Neural cell (in vitro differentiated cells): ENCODE measurements around the gene RBM39. TPM values are rescaled to one million over a fixed set of nuclear protein-coding genes. Genes with fewer than 3 reads are reported as not detected.
"Not testable (repeated sequence)": the region's sequence is repeated elsewhere in the genome, so short reads cannot be mapped to it uniquely, and the experiment has no call there.

Experiments
- H2AFZ ChIP-seq: fragments of 200-600, 300-800 bp; sonication (generic), shearing (Covaris generic); 2 replicates; pipeline ENCODE4 v1.6.0; 2014; ENCODE audit warnings: low read depth, mild to moderate bottlenecking, antibody characterized with exemption, low read length, moderate library complexity
- H3F3A ChIP-seq: fragments of 200-600 bp; shearing (Covaris generic); 2 replicates; pipeline ENCODE4 v1.6.1; 2016; ENCODE audit warnings: mild to moderate bottlenecking, moderate library complexity, mixed read lengths, antibody characterized with exemption, low read length; ENCODE audit not compliant: insufficient read depth, poor library complexity, severe bottlenecking
- H3K27ac ChIP-seq: fragments of 200-600, 300-800 bp; sonication (generic), shearing (Covaris generic); 2 replicates; pipeline ENCODE4 v1.5.1; 2014; ENCODE audit warnings: mild to moderate bottlenecking, low read length, moderate library complexity
- H3K27me3 ChIP-seq: fragments of 300-800, 200-600 bp; sonication (generic), shearing (Covaris generic); 2 replicates; pipeline ENCODE4 v1.6.0; 2014; ENCODE audit warnings: mild to moderate bottlenecking, low read depth, low read length, moderate library complexity; ENCODE audit not compliant: insufficient read depth
- H3K36me3 ChIP-seq: fragments of 300-800, 200-600 bp; sonication (generic), shearing (Covaris generic); 2 replicates; pipeline ENCODE4 v1.5.1; 2014; ENCODE audit warnings: mild to moderate bottlenecking, antibody characterized with exemption, low read length, moderate library complexity; ENCODE audit not compliant: insufficient read depth
- H3K4me2 ChIP-seq: fragments of 300-800, 200-600 bp; sonication (generic), shearing (Covaris generic); 2 replicates; pipeline ENCODE4 v1.6.0; 2014; ENCODE audit warnings: mild to moderate bottlenecking, low read length
- H3K4me3 ChIP-seq: fragments of 300-800, 200-600 bp; sonication (generic), shearing (Covaris generic); 2 replicates; pipeline ENCODE4 v1.5.1; 2014; ENCODE audit warnings: mild to moderate bottlenecking, low read length, moderate library complexity
- H3K79me2 ChIP-seq: fragments of 200-600 bp; shearing (Covaris generic); replicated peaks from 2 replicates; pipeline ENCODE4 v1.6.0; 2014; ENCODE audit warnings: mild to moderate bottlenecking, low read length, moderate library complexity; ENCODE audit not compliant: insufficient read depth
- H3K9ac ChIP-seq: fragments of 300-800, 200-600 bp; sonication (generic), shearing (Covaris generic); 2 replicates; pipeline ENCODE4 v1.6.1; 2016; ENCODE audit warnings: mild to moderate bottlenecking, low read length, mixed read lengths
- H3K9me2 ChIP-seq: fragments of 200-600 bp; shearing (Covaris generic); 2 replicates; pipeline ENCODE4 v1.6.1; 2016; ENCODE audit warnings: mild to moderate bottlenecking, low read length, mixed read lengths; ENCODE audit not compliant: insufficient read depth
- H3K9me3 ChIP-seq: fragments of 200-600, 300-800 bp; sonication (generic), shearing (Covaris generic); 2 replicates; pipeline ENCODE4 v1.6.1; 2016; ENCODE audit warnings: mild to moderate bottlenecking, mixed run types, low read length, moderate library complexity, mixed read lengths
- H4K20me1 ChIP-seq: fragments of 200-600 bp; shearing (Covaris generic); 2 replicates; pipeline ENCODE4 v1.6.1; 2016; ENCODE audit warnings: mild to moderate bottlenecking, mixed run types; ENCODE audit not compliant: insufficient read depth
- EP300 ChIP-seq: fragments of 450-650 bp; conservative IDR thresholded peaks from 2 replicates; pipeline ENCODE4 v1.6.1; 2014; ENCODE audit warnings: antibody characterized with exemption, mild to moderate bottlenecking, moderate library complexity; ENCODE audit not compliant: poor library complexity, severe bottlenecking
- EZH2 ChIP-seq: fragments of 200-600, 300-800 bp; shearing (Covaris generic), sonication (generic); IDR thresholded peaks from 2 replicates; pipeline ENCODE4 v1.6.1; 2014; ENCODE audit warnings: antibody characterized with exemption, low read length, borderline replicate concordance, mild to moderate bottlenecking; ENCODE audit not compliant: insufficient read depth, poor library complexity, severe bottlenecking
- MXI1 ChIP-seq: fragments of 450-650 bp; conservative IDR thresholded peaks from 2 replicates; pipeline ENCODE4 v1.6.1; 2014; ENCODE audit warnings: antibody characterized with exemption, mild to moderate bottlenecking; ENCODE audit not compliant: poor library complexity, severe bottlenecking
- POLR2AphosphoS5 ChIP-seq: IDR thresholded peaks from 2 replicates; pipeline ENCODE4 v1.6.1; 2012
- RAD21 ChIP-seq: fragments of 450-650 bp; conservative IDR thresholded peaks from 2 replicates; pipeline ENCODE4 v1.6.1; 2014; ENCODE audit warnings: antibody characterized with exemption, mild to moderate bottlenecking, moderate library complexity
- SMC3 ChIP-seq: fragments of 450-650 bp; conservative IDR thresholded peaks from 2 replicates; pipeline ENCODE4 v1.6.1; 2014; ENCODE audit warnings: antibody characterized with exemption, mild to moderate bottlenecking, moderate library complexity; ENCODE audit not compliant: poor library complexity
- TAF1 ChIP-seq: IDR thresholded peaks from 2 replicates; pipeline ENCODE4 v1.6.1; 2012; ENCODE audit warnings: low read depth
- polyA plus RNA-seq: library from polyadenylated mRNA; depleted of rRNA; stranded (reverse); fragments of >200 nt; gene quantifications from 2 replicates; pipeline ENCODE4 v1.2.3, GENCODE V29; 2014
- TF ChIP-seq, protein P1 (sequence below): IDR thresholded peaks from 2 replicates; pipeline ENCODE4 v1.6.1; 2012; ENCODE audit warnings: borderline replicate concordance
- TF ChIP-seq, protein P2 (sequence below): fragments of 450-650 bp; IDR thresholded peaks from 2 replicates; pipeline ENCODE4 v1.5.1; 2014; ENCODE audit warnings: antibody characterized with exemption, mild to moderate bottlenecking, moderate library complexity; ENCODE audit not compliant: poor library complexity, severe bottlenecking

RBM39 gene
- polyA plus RNA-seq, 1 donor from 2014 or later = 839 TPM

DNA sequence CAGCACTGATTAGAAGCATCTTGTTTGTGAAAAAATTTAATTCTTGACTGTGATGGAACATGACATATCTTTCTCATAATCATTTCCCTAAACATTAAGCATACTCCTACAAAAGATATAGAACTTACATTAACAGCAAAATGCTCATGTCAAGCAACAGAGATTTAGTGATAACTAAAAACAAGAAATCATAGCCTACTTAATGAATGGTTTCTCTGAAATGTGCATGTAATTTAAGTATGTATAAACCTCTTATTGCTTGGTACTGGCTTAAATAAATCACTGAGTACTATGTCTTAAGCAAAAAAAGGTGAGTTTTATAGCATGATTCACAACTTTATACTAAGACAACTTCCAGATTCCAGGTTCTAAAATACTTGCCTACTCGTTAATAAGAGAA is 33.6 kb downstream of the RBM39 start:
- Histone ChIP-seq H3K27ac (no peak overlapping the region), H3F3A (peaks cover 7% of the 10 kb centered on the region), H3K4me2 (no peak overlapping the region)

DNA sequence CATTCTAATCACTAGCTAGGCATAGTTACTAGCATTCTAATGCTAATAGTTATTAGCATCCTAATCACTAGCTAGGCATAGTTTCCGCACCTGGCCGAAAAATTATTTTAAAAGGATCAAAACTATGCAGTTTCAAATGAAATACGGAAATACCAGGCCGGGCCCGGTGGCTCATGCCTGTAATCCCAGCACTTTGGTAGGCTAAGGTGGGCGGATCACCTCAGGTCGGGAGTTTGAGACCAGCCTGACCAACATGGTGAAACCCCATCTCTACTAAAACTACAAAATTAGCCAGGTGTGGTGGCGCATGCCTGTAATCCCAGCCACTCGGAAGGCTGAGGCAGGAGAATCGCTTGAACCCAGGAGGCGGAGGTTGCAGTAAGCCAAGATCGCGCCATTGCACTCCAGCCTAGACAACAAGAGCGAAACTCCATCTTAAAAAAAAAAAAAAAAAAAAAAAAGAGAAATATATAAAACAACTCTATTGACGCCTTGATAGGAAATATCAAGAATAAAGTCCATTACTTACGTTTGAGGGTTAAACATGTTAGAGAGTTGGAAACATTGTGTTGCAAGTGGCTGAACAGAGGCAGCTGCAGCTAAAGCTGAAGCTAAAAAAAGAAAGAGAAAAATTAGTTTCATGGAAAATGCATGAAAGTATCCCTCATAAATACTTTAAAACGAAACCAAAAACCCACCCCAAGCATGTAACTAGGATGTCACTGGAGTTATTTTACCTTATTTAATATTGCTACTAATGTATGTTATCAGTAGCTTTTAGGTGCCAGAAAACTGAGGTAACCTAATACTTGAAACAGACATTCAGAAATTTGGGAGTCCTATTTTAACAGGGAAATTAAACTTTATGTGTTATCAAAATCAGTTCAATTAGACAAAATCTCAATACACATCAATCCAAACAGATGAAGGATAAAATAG is 35.2 kb downstream of the RBM39 start:
- not testable (repeated sequence) for H3K4me2 ChIP-seq, H3F3A ChIP-seq, H3K27me3 ChIP-seq, H3K27ac ChIP-seq, H2AFZ ChIP-seq, H3K4me3 ChIP-seq, H3K9me3 ChIP-seq, H3K9me2 ChIP-seq, H3K9ac ChIP-seq
- H3K36me3 ChIP-seq = peaks cover 11% of the 10 kb centered on the region
- H4K20me1 ChIP-seq = peaks cover 24% of the 10 kb centered on the region
- peaks cover 30% of the 10 kb centered on the region for H3K79me2 ChIP-seq

More for the DNA sequence above, 33.6 kb downstream of the RBM39 start:
- Histone ChIP-seq H3K4me3 (no peak overlapping the region), H3K36me3 (peaks cover 11% of the 10 kb centered on the region), H3K9ac (no peak overlapping the region), H2AFZ (no peak overlapping the region), H3K9me3 (no peaks in the 10 kb centered on the region), H3K27me3 (no peaks in the 10 kb centered on the region), H4K20me1 (peaks cover 24% of the 10 kb centered on the region), H3K9me2 (no peaks in the 10 kb centered on the region), H3K79me2 (peaks cover 36% of the 10 kb centered on the region)
- no peak for TF ChIP-seq EZH2
- no peak for TF ChIP-seq EP300
- no peak for TF ChIP-seq MXI1
- no peak for TF ChIP-seq TAF1
- TF ChIP-seq POLR2AphosphoS5 = no peak
- TF ChIP-seq, protein P1, sequence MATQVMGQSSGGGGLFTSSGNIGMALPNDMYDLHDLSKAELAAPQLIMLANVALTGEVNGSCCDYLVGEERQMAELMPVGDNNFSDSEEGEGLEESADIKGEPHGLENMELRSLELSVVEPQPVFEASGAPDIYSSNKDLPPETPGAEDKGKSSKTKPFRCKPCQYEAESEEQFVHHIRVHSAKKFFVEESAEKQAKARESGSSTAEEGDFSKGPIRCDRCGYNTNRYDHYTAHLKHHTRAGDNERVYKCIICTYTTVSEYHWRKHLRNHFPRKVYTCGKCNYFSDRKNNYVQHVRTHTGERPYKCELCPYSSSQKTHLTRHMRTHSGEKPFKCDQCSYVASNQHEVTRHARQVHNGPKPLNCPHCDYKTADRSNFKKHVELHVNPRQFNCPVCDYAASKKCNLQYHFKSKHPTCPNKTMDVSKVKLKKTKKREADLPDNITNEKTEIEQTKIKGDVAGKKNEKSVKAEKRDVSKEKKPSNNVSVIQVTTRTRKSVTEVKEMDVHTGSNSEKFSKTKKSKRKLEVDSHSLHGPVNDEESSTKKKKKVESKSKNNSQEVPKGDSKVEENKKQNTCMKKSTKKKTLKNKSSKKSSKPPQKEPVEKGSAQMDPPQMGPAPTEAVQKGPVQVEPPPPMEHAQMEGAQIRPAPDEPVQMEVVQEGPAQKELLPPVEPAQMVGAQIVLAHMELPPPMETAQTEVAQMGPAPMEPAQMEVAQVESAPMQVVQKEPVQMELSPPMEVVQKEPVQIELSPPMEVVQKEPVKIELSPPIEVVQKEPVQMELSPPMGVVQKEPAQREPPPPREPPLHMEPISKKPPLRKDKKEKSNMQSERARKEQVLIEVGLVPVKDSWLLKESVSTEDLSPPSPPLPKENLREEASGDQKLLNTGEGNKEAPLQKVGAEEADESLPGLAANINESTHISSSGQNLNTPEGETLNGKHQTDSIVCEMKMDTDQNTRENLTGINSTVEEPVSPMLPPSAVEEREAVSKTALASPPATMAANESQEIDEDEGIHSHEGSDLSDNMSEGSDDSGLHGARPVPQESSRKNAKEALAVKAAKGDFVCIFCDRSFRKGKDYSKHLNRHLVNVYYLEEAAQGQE = no peak
- no peak for TF ChIP-seq RAD21
- TF ChIP-seq, protein P2, sequence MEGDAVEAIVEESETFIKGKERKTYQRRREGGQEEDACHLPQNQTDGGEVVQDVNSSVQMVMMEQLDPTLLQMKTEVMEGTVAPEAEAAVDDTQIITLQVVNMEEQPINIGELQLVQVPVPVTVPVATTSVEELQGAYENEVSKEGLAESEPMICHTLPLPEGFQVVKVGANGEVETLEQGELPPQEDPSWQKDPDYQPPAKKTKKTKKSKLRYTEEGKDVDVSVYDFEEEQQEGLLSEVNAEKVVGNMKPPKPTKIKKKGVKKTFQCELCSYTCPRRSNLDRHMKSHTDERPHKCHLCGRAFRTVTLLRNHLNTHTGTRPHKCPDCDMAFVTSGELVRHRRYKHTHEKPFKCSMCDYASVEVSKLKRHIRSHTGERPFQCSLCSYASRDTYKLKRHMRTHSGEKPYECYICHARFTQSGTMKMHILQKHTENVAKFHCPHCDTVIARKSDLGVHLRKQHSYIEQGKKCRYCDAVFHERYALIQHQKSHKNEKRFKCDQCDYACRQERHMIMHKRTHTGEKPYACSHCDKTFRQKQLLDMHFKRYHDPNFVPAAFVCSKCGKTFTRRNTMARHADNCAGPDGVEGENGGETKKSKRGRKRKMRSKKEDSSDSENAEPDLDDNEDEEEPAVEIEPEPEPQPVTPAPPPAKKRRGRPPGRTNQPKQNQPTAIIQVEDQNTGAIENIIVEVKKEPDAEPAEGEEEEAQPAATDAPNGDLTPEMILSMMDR = no peak
- TF ChIP-seq SMC3 = no peak

DNA sequence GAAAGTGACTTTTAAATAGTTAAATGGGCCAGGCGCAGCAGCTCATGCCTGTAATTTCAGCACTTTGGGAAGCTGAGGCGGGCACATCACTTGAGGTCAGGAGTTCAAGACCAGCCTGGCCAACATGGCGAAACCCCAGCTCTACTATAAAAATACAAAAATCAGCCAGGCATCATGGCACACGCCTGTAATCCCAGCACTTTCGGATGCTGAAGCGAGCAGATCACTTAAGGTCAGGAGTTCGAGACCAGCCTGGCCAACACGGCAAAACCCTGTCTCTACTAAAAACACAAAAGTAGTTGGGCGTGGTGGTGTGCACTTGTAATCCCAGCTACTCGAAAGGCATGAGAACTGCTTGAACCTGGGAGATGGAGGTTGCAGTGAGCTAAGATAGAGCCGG is 36.2 kb downstream of the RBM39 start:
- Histone ChIP-seq H3K36me3 (peaks cover 11% of the 10 kb centered on the region), H4K20me1 (peaks cover 19% of the 10 kb centered on the region), H3F3A (peaks cover 14% of the 10 kb centered on the region), H3K79me2 (peaks cover 23% of the 10 kb centered on the region)
- H3K9me3 ChIP-seq, H3K27me3 ChIP-seq, H3K9me2 ChIP-seq, H3K4me3 ChIP-seq, H2AFZ ChIP-seq, H3K4me2 ChIP-seq, H3K27ac ChIP-seq, H3K9ac ChIP-seq: not testable (repeated sequence)
